GM18868 (cell line): Measurements from ENCODE around the gene TTC32.

Source experiments
- ATAC-seq: cut with Tn5 transposase; IDR thresholded peaks from one replicate; pipeline ENCODE4 v1.9.1; 2021; ENCODE audit warnings: mild to moderate bottlenecking, moderate library complexity; ENCODE audit not compliant: unreplicated experiment

Gene TTC32

GRCh38 chr2:19854596-19855541, 46.9 kb downstream of the TTC32 start:
- no peak for ATAC-seq

- ATAC-seq = no peak
These were observed 50.6 kb downstream of the TTC32 start for GRCh38 chr2:19851116-19851695.

GRCh38 chr2:19850056-19851050, 51.4 kb downstream of the TTC32 start:
- ATAC-seq = no peak

GRCh38 chr2:19848952-19849351, 52.8 kb downstream of the TTC32 start:
- no peak for ATAC-seq

GRCh38 chr2:19848029-19848750, 53.6 kb downstream of the TTC32 start:
- no peak for ATAC-seq

- ATAC-seq = no peak
These were observed 54.3 kb downstream of the TTC32 start for GRCh38 chr2:19847486-19847885.
